ENCODE measurements around the gene TOR4A.

GRCh38 chr9:137268538-137269201 is 8.9 kb upstream of the TOR4A start:
- TF ChIP-seq ZNF274 (IDR thresholded peaks at IDR 0.05; ENCODE audit: insufficient read depth, insufficient read length) (no peak), SIN3A (IDR thresholded peaks at IDR 0.05; ENCODE audit: low read depth, low read length) (no peak), MXI1 (IDR thresholded peaks at IDR 0.05; ENCODE audit: low read depth, low read length) (no peak)

All from GM12878 (cell line).